ENCODE measurements around the gene RGL1.
A peak's percentile ranks its signal among the peaks of the same experiment; 100 is the strongest.
"Not testable (repeated sequence)": the region's sequence is repeated elsewhere in the genome, so short reads cannot be mapped to it uniquely, and the experiment has no call there.

Gene RGL1

GRCh38 chr1:183804916-183805841, at the start of gene RGL1:
Gene RGL1 (plus strand): TSS chr1:183805120. CDS start chr1:183805298, 178 bp downstream.
- no peak for DNase-seq (ENCODE audit: low spot score in 2 of 2)
- no peak within 1 kb of the TSS for H3K27ac Mint-ChIP-seq (ENCODE audit: low read depth)

GRCh38 chr1:183756326-183756725, 48.6 kb upstream of the RGL1 start:
- H3K27me3 Mint-ChIP-seq = no peaks in the 10 kb centered on the region
- no peaks in the 10 kb centered on the region for H3K36me3 Mint-ChIP-seq (ENCODE audit: insufficient read depth)
- H3K9me3 Mint-ChIP-seq = peaks cover 6% of the 10 kb centered on the region
- H3K4me1 Mint-ChIP-seq = no peaks in the 10 kb centered on the region
- DNase-seq (ENCODE audit: low spot score in 2 of 2) (no peak), ATAC-seq (replicated peaks; ENCODE audit: extremely low read depth, poor library complexity, severe bottlenecking) (no peak)
- H3K4me3 Mint-ChIP-seq = no peak overlapping the region
- H3K27ac Mint-ChIP-seq (ENCODE audit: low read depth) = no peak overlapping the region

More at GRCh38 chr1:183804916-183805841, at the start of gene RGL1:
- peak; percentile 73 for ATAC-seq (replicated peaks; ENCODE audit: extremely low read depth, poor library complexity, severe bottlenecking)
- H3K4me1 Mint-ChIP-seq = peaks cover 6% of the 10 kb centered on the region
- peaks cover 2% of the 10 kb centered on the region for H3K36me3 Mint-ChIP-seq (ENCODE audit: insufficient read depth)
- peaks cover 10% of the 10 kb centered on the region for H3K9me3 Mint-ChIP-seq
- peak within 1 kb of the TSS; percentile 81 for H3K4me3 Mint-ChIP-seq
- H3K27me3 Mint-ChIP-seq = peaks cover 26% of the 10 kb centered on the region

- Mint-ChIP-seq H3K4me3 (no peak overlapping the region), H3K27ac (ENCODE audit: low read depth) (no peak overlapping the region), H3K9me3 (peaks cover 6% of the 10 kb centered on the region), H3K4me1 (no peaks in the 10 kb centered on the region), H3K36me3 (ENCODE audit: insufficient read depth) (no peaks in the 10 kb centered on the region), H3K27me3 (no peaks in the 10 kb centered on the region)
- DNase-seq (ENCODE audit: low spot score in 2 of 2) = no peak
- no peak for ATAC-seq (replicated peaks; ENCODE audit: extremely low read depth, poor library complexity, severe bottlenecking)
These were observed 47.9 kb upstream of the RGL1 start for GRCh38 chr1:183757061-183757460.

DNA sequence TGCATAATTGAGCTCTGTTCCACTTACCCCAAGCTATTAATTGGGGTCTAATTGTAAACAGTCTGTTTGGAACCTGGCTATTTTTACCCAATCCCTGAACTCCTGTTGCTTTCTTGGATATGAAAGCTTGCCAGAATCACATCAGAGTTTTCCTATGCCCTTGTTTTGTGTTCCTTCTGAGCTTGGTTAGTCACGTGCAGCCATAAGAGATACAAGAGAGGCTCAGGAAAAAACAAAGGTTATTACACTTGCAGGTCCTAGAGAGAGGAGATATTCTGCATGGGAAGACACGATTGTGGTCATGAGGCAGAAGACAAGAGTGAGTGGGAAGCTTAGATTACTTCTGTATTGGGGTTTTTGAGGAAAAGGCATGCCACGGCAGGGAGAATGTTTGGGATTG, 46.0 kb upstream of the RGL1 start:
- no peaks in the 10 kb centered on the region for H3K27me3 Mint-ChIP-seq
- no peak for ATAC-seq (replicated peaks; ENCODE audit: extremely low read depth, poor library complexity, severe bottlenecking)

DNA sequence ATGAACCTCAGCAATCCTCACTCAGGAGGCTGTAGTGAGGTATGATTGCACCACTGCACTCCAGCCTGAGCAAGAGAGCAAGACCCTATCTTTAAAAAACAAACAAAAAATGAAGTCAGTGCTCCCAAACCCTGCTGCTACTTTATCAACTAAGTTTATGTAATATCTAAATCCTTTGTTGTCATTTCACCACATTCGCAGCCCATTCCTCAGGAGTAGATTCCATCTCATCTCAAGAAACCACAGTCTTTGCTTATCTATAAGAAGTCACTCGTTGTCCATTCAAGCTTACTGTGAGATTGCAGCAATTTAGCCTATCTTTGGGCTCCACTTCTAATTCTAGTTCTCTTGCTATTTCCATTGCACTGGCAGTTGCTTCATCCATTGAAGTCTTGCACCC, 44.3 kb upstream of the RGL1 start:
- Mint-ChIP-seq H3K27ac (ENCODE audit: low read depth) (no peak overlapping the region), H3K9me3 (peaks cover 17% of the 10 kb centered on the region), H3K36me3 (ENCODE audit: insufficient read depth) (no peaks in the 10 kb centered on the region), H3K4me3 (no peak overlapping the region), H3K4me1 (no peaks in the 10 kb centered on the region), H3K27me3 (no peaks in the 10 kb centered on the region)
- no peak for ATAC-seq (replicated peaks; ENCODE audit: extremely low read depth, poor library complexity, severe bottlenecking)
- no peak for DNase-seq (ENCODE audit: low spot score in 2 of 2)

More for the DNA sequence above, 46.0 kb upstream of the RGL1 start:
- no peak overlapping the region for H3K4me3 Mint-ChIP-seq
- no peak for DNase-seq (ENCODE audit: low spot score in 2 of 2)
- peaks cover 6% of the 10 kb centered on the region for H3K9me3 Mint-ChIP-seq
- no peaks in the 10 kb centered on the region for H3K36me3 Mint-ChIP-seq (ENCODE audit: insufficient read depth)
- no peak overlapping the region for H3K27ac Mint-ChIP-seq (ENCODE audit: low read depth)
- H3K4me1 Mint-ChIP-seq = no peaks in the 10 kb centered on the region

GRCh38 chr1:183761871-183762270, 43.0 kb upstream of the RGL1 start:
- peaks cover 17% of the 10 kb centered on the region for H3K9me3 Mint-ChIP-seq
- no peaks in the 10 kb centered on the region for H3K36me3 Mint-ChIP-seq (ENCODE audit: insufficient read depth)
- no peaks in the 10 kb centered on the region for H3K4me1 Mint-ChIP-seq
- DNase-seq (ENCODE audit: low spot score in 2 of 2) (no peak), ATAC-seq (replicated peaks; ENCODE audit: extremely low read depth, poor library complexity, severe bottlenecking) (no peak)
- no peaks in the 10 kb centered on the region for H3K27me3 Mint-ChIP-seq
- H3K27ac Mint-ChIP-seq (ENCODE audit: low read depth) = no peak overlapping the region
- H3K4me3 Mint-ChIP-seq = no peak overlapping the region

DNA sequence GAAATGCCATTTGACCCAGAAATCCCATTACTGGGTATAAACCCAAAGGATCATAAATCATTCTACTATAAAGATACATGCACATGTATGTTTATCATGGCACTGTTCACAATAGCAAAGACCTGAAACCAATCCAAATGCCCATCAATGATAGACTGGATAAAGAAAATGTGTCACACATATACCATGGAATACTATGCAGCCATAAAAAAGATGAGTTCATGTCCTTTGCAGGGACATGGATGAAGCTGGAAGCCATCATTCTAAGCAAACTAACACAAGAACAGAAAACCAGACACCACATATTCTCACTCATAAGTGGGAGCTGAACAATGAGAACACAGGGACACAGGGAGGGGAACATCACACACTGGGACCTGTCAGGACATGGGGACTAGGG, 42.1 kb upstream of the RGL1 start:
- DNase-seq (ENCODE audit: low spot score in 2 of 2); ATAC-seq (replicated peaks; ENCODE audit: extremely low read depth, poor library complexity, severe bottlenecking); H3K4me1 Mint-ChIP-seq; H3K27ac Mint-ChIP-seq (ENCODE audit: low read depth); H3K27me3 Mint-ChIP-seq; H3K4me3 Mint-ChIP-seq; H3K36me3 Mint-ChIP-seq (ENCODE audit: insufficient read depth): not testable (repeated sequence)
- peaks cover 17% of the 10 kb centered on the region for H3K9me3 Mint-ChIP-seq

GRCh38 chr1:183764981-183765380, 39.9 kb upstream of the RGL1 start:
- no peak overlapping the region for H3K27ac Mint-ChIP-seq (ENCODE audit: low read depth)
- no peaks in the 10 kb centered on the region for H3K27me3 Mint-ChIP-seq
- H3K9me3 Mint-ChIP-seq = peaks cover 17% of the 10 kb centered on the region
- H3K4me3 Mint-ChIP-seq = no peak overlapping the region
- no peaks in the 10 kb centered on the region for H3K36me3 Mint-ChIP-seq (ENCODE audit: insufficient read depth)
- no peaks in the 10 kb centered on the region for H3K4me1 Mint-ChIP-seq
- ATAC-seq (replicated peaks; ENCODE audit: extremely low read depth, poor library complexity, severe bottlenecking) = no peak
- no peak for DNase-seq (ENCODE audit: low spot score in 2 of 2)

- peaks cover 2% of the 10 kb centered on the region for H3K36me3 Mint-ChIP-seq (ENCODE audit: insufficient read depth)
These were observed 34.7 kb upstream of the RGL1 start for GRCh38 chr1:183769956-183770815.

DNA sequence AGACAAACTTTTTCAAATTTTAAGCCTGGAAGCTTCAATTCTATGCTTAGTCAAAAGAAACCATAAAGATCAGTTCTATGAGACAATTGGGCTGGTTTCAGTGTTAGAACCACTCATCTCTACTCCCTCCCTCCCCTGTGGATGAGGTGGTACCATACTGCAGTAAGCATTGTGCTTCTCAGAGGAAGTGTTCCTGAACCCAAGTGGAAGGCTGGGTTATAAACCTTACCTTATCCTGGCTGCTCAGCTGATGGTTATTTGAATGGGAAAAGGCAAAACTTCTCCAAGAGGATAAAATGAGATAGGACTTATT, 34.1 kb upstream of the RGL1 start:
- H3K4me3 Mint-ChIP-seq = no peak overlapping the region

More at GRCh38 chr1:183769956-183770815, 34.7 kb upstream of the RGL1 start:
- DNase-seq (ENCODE audit: low spot score in 2 of 2) (no peak), ATAC-seq (replicated peaks; ENCODE audit: extremely low read depth, poor library complexity, severe bottlenecking) (no peak)
- Mint-ChIP-seq H3K4me3 (no peak overlapping the region), H3K27me3 (no peaks in the 10 kb centered on the region), H3K4me1 (no peaks in the 10 kb centered on the region), H3K9me3 (no peaks in the 10 kb centered on the region), H3K27ac (ENCODE audit: low read depth) (no peak overlapping the region)

GRCh38 chr1:183773482-183774274, 31.2 kb upstream of the RGL1 start:
- peaks cover 2% of the 10 kb centered on the region for H3K36me3 Mint-ChIP-seq (ENCODE audit: insufficient read depth)
- ATAC-seq (replicated peaks; ENCODE audit: extremely low read depth, poor library complexity, severe bottlenecking) = no peak
- no peaks in the 10 kb centered on the region for H3K9me3 Mint-ChIP-seq
- H3K4me1 Mint-ChIP-seq = no peaks in the 10 kb centered on the region
- no peak overlapping the region for H3K4me3 Mint-ChIP-seq
- no peaks in the 10 kb centered on the region for H3K27me3 Mint-ChIP-seq
- no peak for DNase-seq (ENCODE audit: low spot score in 2 of 2)
- no peak overlapping the region for H3K27ac Mint-ChIP-seq (ENCODE audit: low read depth)

More for the DNA sequence above, 34.1 kb upstream of the RGL1 start:
- Mint-ChIP-seq H3K9me3 (no peaks in the 10 kb centered on the region), H3K27ac (ENCODE audit: low read depth) (no peak overlapping the region), H3K4me1 (no peaks in the 10 kb centered on the region), H3K27me3 (no peaks in the 10 kb centered on the region), H3K36me3 (ENCODE audit: insufficient read depth) (peaks cover 2% of the 10 kb centered on the region)
- no peak for DNase-seq (ENCODE audit: low spot score in 2 of 2)
- no peak for ATAC-seq (replicated peaks; ENCODE audit: extremely low read depth, poor library complexity, severe bottlenecking)

- Mint-ChIP-seq H3K4me1 (no peaks in the 10 kb centered on the region), H3K27me3 (no peaks in the 10 kb centered on the region), H3K36me3 (ENCODE audit: insufficient read depth) (peaks cover 2% of the 10 kb centered on the region), H3K9me3 (no peaks in the 10 kb centered on the region), H3K27ac (ENCODE audit: low read depth) (no peak overlapping the region), H3K4me3 (no peak overlapping the region)
- ATAC-seq (replicated peaks; ENCODE audit: extremely low read depth, poor library complexity, severe bottlenecking) (no peak), DNase-seq (ENCODE audit: low spot score in 2 of 2) (no peak)
These were observed 30.0 kb upstream of the RGL1 start for GRCh38 chr1:183774938-183775337.

Measured in central memory CD8-positive, alpha-beta T cell (primary cell).